ENCODE measurements around the gene YRDC.

DNA sequence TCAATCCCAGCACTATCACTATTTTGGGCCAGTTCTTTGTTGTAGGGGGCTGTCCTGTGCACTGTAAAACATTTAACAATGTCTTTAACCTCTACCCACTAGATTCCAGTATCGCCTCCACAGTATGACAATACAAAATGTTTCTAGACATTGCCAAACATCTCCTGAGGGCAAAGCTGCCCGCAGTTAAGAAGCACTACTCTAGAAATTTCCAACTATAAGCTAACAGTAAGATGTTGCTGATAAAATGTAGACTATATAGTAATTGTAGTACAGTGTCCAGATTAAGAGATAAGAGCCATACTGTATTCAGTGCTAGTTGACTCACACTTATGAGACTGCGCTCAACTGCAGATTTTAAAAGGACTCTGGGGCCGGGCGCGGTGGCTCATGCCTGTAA lies 46.4 kb upstream of the YRDC start:
- no peak for TF ChIP-seq CTCF (IDR thresholded peaks at IDR 0.05)
- TF ChIP-seq POLR2AphosphoS5 (IDR thresholded peaks at IDR 0.05) = no peak
- no peak for TF ChIP-seq EP300 (IDR thresholded peaks at IDR 0.05)

All from stomach (tissue), 4 donors.